ENCODE data around the gene ADARB1.
"Not testable (repeated sequence)": the region's sequence is repeated elsewhere in the genome, so short reads cannot be mapped to it uniquely, and the experiment has no call there.

Gene ADARB1

GRCh38 chr21:45138199-45139002, 64.0 kb downstream of the ADARB1 start:
- Histone ChIP-seq H3K27ac (ENCODE audit: poor library complexity, severe bottlenecking) (no peak overlapping the region), H3K4me3 (ENCODE audit: severe bottlenecking) (no peak overlapping the region), H3K9me3 (ENCODE audit: severe bottlenecking) (no peaks in the 10 kb centered on the region), H3K4me1 (ENCODE audit: insufficient read depth, poor library complexity, severe bottlenecking) (peaks cover 6% of the 10 kb centered on the region), H3K27me3 (ENCODE audit: insufficient read depth, poor library complexity, severe bottlenecking) (no peaks in the 10 kb centered on the region), H3K36me3 (ENCODE audit: low read depth) (no peaks in the 10 kb centered on the region)
- TF ChIP-seq CTCF (IDR thresholded peaks at IDR 0.05; ENCODE audit: poor library complexity, severe bottlenecking): peak; percentile 77
- DNase-seq (ENCODE audit: low spot score) (no peak), ATAC-seq (ENCODE audit: low read depth) (peak; percentile 36; the same call in 2 of the 3 replicates)

GRCh38 chr21:45139003-45139360, 64.6 kb downstream of the ADARB1 start:
- not testable (repeated sequence) for DNase-seq (ENCODE audit: low spot score); H3K27ac ChIP-seq (ENCODE audit: poor library complexity, severe bottlenecking); H3K36me3 ChIP-seq (ENCODE audit: low read depth); H3K27me3 ChIP-seq (ENCODE audit: insufficient read depth, poor library complexity, severe bottlenecking); H3K4me1 ChIP-seq (ENCODE audit: insufficient read depth, poor library complexity, severe bottlenecking); ATAC-seq (ENCODE audit: low read depth); H3K4me3 ChIP-seq (ENCODE audit: severe bottlenecking); H3K9me3 ChIP-seq (ENCODE audit: severe bottlenecking)

GRCh38 chr21:45139473-45139872, 65.1 kb downstream of the ADARB1 start:
- H3K27me3 ChIP-seq (ENCODE audit: insufficient read depth, poor library complexity, severe bottlenecking): no peaks in the 10 kb centered on the region
- DNase-seq (ENCODE audit: low spot score): no peak
- TF ChIP-seq CTCF (IDR thresholded peaks at IDR 0.05; ENCODE audit: poor library complexity, severe bottlenecking): no peak
- no peak for ATAC-seq (ENCODE audit: low read depth)
- no peak overlapping the region for H3K4me3 ChIP-seq (ENCODE audit: severe bottlenecking)
- no peaks in the 10 kb centered on the region for H3K9me3 ChIP-seq (ENCODE audit: severe bottlenecking)
- peaks cover 6% of the 10 kb centered on the region for H3K4me1 ChIP-seq (ENCODE audit: insufficient read depth, poor library complexity, severe bottlenecking)
- H3K27ac ChIP-seq (ENCODE audit: poor library complexity, severe bottlenecking): no peak overlapping the region
- peaks cover 4% of the 10 kb centered on the region for H3K36me3 ChIP-seq (ENCODE audit: low read depth)

GRCh38 chr21:45140346-45140940, 66.1 kb downstream of the ADARB1 start:
- ATAC-seq (ENCODE audit: low read depth) (peak; percentile 94), DNase-seq (ENCODE audit: low spot score) (no peak)
- no peak overlapping the region for H3K27ac ChIP-seq (ENCODE audit: poor library complexity, severe bottlenecking)
- no peaks in the 10 kb centered on the region for H3K9me3 ChIP-seq (ENCODE audit: severe bottlenecking)
- H3K4me3 ChIP-seq (ENCODE audit: severe bottlenecking): no peak overlapping the region
- no peaks in the 10 kb centered on the region for H3K27me3 ChIP-seq (ENCODE audit: insufficient read depth, poor library complexity, severe bottlenecking)
- H3K4me1 ChIP-seq (ENCODE audit: insufficient read depth, poor library complexity, severe bottlenecking): peaks cover 6% of the 10 kb centered on the region
- peaks cover 6% of the 10 kb centered on the region for H3K36me3 ChIP-seq (ENCODE audit: low read depth)
- peak; percentile 88 for TF ChIP-seq CTCF (IDR thresholded peaks at IDR 0.05; ENCODE audit: poor library complexity, severe bottlenecking)

- ATAC-seq (ENCODE audit: low read depth); H3K4me1 ChIP-seq (ENCODE audit: insufficient read depth, poor library complexity, severe bottlenecking); DNase-seq (ENCODE audit: low spot score); H3K27ac ChIP-seq (ENCODE audit: poor library complexity, severe bottlenecking); H3K4me3 ChIP-seq (ENCODE audit: severe bottlenecking); H3K27me3 ChIP-seq (ENCODE audit: insufficient read depth, poor library complexity, severe bottlenecking); H3K9me3 ChIP-seq (ENCODE audit: severe bottlenecking); H3K36me3 ChIP-seq (ENCODE audit: low read depth): not testable (repeated sequence)
Observed at GRCh38 chr21:45140944-45141343, 66.6 kb downstream of the ADARB1 start.

- Histone ChIP-seq H3K4me1 (ENCODE audit: insufficient read depth, poor library complexity, severe bottlenecking) (peaks cover 6% of the 10 kb centered on the region), H3K4me3 (ENCODE audit: severe bottlenecking) (no peak overlapping the region), H3K9me3 (ENCODE audit: severe bottlenecking) (no peaks in the 10 kb centered on the region), H3K36me3 (ENCODE audit: low read depth) (peaks cover 6% of the 10 kb centered on the region), H3K27ac (ENCODE audit: poor library complexity, severe bottlenecking) (no peak overlapping the region), H3K27me3 (ENCODE audit: insufficient read depth, poor library complexity, severe bottlenecking) (no peaks in the 10 kb centered on the region)
- no peak for TF ChIP-seq CTCF (IDR thresholded peaks at IDR 0.05; ENCODE audit: poor library complexity, severe bottlenecking)
- DNase-seq (ENCODE audit: low spot score) (no peak), ATAC-seq (ENCODE audit: low read depth) (no peak)
Observed at GRCh38 chr21:45141507-45141906, 67.1 kb downstream of the ADARB1 start.

Measured in RWPE2 (cell line).